COLO829 (cell line): ENCODE data around the gene SEC16B.

Experiments
- DNase-seq: peaks from one replicate; pipeline ENCODE4 v3.0.0; 2012; ENCODE audit warnings: low spot score

The SEC16B gene

DNA sequence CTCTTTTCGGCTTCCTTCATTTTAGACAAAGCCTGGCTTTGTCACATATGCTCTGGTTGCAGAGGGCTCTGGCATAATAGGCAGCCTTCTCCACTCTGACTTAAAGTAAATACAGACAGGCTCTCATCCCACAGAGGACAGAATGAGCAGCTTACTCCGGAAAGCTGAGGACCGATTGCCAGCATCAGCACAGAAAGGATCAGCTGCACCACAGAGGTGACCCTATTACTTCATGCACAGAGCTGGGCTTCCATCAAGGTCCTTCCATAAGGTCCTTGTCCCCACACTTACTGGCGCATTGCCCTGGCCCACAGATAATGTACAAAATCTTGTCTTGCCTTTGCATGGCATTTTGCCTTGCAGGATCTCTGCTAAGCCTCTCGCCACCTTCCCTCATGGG is 67.6 kb downstream of the SEC16B start:
- DNase-seq, result peak; percentile 84

GRCh38 chr1:177897998-177898654 is 71.7 kb downstream of the SEC16B start:
- DNase-seq, result no peak

GRCh38 chr1:177897281-177897997 is 72.4 kb downstream of the SEC16B start:
- DNase-seq, result no peak
